OCI-LY1 (cell line): ENCODE results near the gene PITPNM3.

Experiments
- CTCF ChIP-seq: fragments of 200-600 bp; sonication (generic), shearing (Covaris generic); IDR thresholded peaks from 2 replicates; pipeline ENCODE4 v1.5.1; 2017; ENCODE audit warnings: mild to moderate bottlenecking, antibody characterized with exemption, low read length, moderate library complexity, mixed read lengths
- EZH2 ChIP-seq: fragments of 200-600 bp; sonication (generic), shearing (Covaris generic); IDR thresholded peaks from 2 replicates; pipeline ENCODE4 v1.8.0; 2017; ENCODE audit warnings: borderline replicate concordance, mixed run types, mild to moderate bottlenecking, antibody characterized with exemption, low read length, moderate library complexity, mixed read lengths

GRCh38 chr17:6551869-6552531 is 4.4 kb downstream of the PITPNM3 start:
- TF ChIP-seq CTCF (no peak), EZH2 (no peak)
